Fibroblast of pulmonary artery (primary cell): ENCODE measurements around the gene JMY.

Experiments
- DNase-seq: peaks from one replicate; pipeline ENCODE4 v3.0.0-alpha.2; 2010; ENCODE audit warnings: low read depth
- H3K4me3 ChIP-seq: replicated peaks from 2 replicates; pipeline ENCODE4 v1.5.1; 2011; ENCODE audit warnings: low read depth, mild to moderate bottlenecking, control low read depth, low read length, moderate library complexity
- TF ChIP-seq, protein P1 (sequence below): IDR thresholded peaks from 2 replicates; pipeline ENCODE4 v1.5.1; 2011; ENCODE audit warnings: mild to moderate bottlenecking, control low read depth, low read length, inconsistent platforms; ENCODE audit errors: missing control alignments

Gene JMY, protein sequence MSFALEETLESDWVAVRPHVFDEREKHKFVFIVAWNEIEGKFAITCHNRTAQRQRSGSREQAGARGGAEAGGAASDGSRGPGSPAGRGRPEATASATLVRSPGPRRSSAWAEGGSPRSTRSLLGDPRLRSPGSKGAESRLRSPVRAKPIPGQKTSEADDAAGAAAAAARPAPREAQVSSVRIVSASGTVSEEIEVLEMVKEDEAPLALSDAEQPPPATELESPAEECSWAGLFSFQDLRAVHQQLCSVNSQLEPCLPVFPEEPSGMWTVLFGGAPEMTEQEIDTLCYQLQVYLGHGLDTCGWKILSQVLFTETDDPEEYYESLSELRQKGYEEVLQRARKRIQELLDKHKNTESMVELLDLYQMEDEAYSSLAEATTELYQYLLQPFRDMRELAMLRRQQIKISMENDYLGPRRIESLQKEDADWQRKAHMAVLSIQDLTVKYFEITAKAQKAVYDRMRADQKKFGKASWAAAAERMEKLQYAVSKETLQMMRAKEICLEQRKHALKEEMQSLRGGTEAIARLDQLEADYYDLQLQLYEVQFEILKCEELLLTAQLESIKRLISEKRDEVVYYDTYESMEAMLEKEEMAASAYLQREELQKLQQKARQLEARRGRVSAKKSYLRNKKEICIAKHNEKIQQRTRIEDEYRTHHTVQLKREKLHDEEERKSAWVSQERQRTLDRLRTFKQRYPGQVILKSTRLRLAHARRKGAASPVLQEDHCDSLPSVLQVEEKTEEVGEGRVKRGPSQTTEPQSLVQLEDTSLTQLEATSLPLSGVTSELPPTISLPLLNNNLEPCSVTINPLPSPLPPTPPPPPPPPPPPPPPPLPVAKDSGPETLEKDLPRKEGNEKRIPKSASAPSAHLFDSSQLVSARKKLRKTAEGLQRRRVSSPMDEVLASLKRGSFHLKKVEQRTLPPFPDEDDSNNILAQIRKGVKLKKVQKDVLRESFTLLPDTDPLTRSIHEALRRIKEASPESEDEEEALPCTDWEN

GRCh38 chr5:79235634-79236361, at the start of gene JMY:
Gene JMY (plus strand): TSS chr5:79236131. CDS start chr5:79236651, 520 bp downstream.
- TF ChIP-seq, protein P1, sequence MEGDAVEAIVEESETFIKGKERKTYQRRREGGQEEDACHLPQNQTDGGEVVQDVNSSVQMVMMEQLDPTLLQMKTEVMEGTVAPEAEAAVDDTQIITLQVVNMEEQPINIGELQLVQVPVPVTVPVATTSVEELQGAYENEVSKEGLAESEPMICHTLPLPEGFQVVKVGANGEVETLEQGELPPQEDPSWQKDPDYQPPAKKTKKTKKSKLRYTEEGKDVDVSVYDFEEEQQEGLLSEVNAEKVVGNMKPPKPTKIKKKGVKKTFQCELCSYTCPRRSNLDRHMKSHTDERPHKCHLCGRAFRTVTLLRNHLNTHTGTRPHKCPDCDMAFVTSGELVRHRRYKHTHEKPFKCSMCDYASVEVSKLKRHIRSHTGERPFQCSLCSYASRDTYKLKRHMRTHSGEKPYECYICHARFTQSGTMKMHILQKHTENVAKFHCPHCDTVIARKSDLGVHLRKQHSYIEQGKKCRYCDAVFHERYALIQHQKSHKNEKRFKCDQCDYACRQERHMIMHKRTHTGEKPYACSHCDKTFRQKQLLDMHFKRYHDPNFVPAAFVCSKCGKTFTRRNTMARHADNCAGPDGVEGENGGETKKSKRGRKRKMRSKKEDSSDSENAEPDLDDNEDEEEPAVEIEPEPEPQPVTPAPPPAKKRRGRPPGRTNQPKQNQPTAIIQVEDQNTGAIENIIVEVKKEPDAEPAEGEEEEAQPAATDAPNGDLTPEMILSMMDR, result no peak
- peak within 1 kb of the TSS; percentile 63 for H3K4me3 ChIP-seq
- DNase-seq, result peak; percentile 86

DNA sequence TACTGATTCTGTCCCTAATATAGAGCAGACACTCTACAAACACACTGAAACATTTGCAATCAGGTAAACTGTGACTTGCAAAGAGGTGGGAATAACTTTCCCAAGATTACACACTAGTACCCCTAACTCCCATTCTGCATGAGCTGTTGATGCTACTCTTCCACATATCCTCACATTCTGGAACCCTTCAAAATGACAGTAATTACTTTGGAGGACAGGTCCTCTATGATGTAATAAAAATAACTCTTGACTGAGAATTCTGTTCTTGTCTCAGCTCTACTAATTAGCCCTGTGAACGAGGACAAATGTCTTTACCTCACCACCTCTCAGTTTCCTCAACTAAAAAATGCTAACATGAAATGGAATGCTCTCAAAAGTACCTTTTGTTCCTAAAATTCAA, 49.5 kb upstream of the JMY start:
- TF ChIP-seq, protein P1, result no peak
- no peak overlapping the region for H3K4me3 ChIP-seq

DNA sequence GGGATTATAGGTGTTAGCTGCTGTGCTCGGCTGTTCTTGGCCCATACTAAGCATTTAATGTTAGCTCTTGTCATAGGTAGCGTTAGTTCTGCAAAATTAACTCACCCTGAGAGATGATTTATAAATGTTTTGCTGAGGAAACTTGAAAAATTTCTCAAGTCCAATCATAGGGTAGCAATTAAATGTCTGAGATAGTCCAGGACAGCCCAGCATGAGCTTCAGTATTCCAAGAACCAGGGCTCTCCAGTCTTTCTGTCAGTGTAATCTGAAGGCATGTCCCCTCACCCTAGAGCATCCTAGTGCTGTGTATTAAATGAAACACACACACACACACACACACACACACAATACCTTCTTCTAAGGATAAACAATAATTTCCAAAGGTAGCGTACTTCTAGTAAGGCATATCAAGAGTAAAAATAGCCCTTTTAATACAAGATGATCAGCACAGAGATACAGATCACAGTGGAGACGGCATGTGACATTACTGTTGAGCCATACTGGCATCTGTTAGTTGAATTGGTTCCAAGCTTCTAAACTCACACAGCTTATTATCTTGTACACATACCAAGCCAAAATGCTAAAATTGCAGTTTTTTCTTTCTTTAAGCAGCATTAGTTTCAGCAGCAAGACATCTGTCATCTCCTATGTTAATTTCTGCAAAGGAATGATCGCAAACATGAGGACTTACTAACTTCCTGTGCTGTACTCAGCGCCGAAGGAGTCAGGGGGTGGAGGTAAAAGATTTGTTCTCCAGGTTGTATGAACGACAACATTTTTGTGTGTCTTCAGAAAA, 46.3 kb upstream of the JMY start:
- H3K4me3 ChIP-seq, result no peak overlapping the region
- DNase-seq, result no peak
- TF ChIP-seq, protein P1, result no peak

More for the DNA sequence above, 49.5 kb upstream of the JMY start:
- DNase-seq, result no peak

- DNase-seq, result no peak
- TF ChIP-seq, protein P1, result no peak
- no peak overlapping the region for H3K4me3 ChIP-seq
These were observed 45.7 kb upstream of the JMY start for GRCh38 chr5:79190235-79190529.

DNA sequence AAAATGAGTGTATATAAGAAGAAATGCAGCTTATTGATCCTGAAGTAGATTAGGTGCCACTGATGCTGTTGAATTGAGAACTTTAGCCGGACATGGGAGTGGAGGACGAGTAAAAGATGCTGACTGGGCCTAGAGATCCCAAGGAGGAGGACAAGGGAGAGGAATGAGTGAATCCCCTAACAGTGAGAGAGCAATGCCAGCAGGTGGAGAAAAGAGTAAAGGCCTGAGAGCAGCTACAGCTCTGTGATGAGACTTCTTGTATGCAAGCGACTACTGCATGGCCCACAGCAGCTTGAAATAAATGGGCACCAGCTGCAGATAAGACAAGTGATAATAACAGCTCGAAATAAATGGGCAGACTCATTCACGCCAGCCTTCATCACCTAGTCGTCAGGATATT, 44.5 kb upstream of the JMY start:
- H3K4me3 ChIP-seq, result no peak overlapping the region
- no peak for DNase-seq
- TF ChIP-seq, protein P1, result no peak

DNA sequence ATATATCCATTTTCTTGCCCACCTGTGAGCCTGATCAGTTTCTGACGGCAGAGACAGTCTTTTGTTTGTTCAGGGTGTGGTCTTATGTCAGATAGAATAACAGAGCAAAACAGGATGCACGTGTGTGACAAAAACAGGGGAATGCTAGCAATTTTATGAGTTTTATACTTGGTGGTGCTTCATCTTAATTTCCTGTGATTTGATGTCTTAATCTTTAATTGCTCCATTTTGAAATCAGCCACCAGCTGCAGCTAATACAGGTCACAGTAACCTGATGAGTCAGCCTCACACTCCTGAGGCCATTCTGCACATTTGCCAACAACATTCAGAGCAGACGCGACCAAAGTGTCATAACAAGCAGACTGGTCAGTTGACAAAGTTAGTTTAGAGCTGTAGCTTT, 42.3 kb upstream of the JMY start:
- H3K4me3 ChIP-seq, result no peak overlapping the region
- DNase-seq, result peak; percentile 18
- TF ChIP-seq, protein P1, result no peak
